ENCODE measurements around the gene ZNF865.

Gene ZNF865

GRCh38 chr19:55611983-55612645 lies 6.7 kb downstream of the ZNF865 start:
- TF ChIP-seq CTCF (IDR thresholded peaks at IDR 0.05; ENCODE audit: low read depth, low read length), result no peak
- no peak for DNase-seq (ENCODE audit: extremely low read depth, low read depth)

GRCh38 chr19:55613396-55613795 lies 7.9 kb downstream of the ZNF865 start:
- TF ChIP-seq CTCF (IDR thresholded peaks at IDR 0.05; ENCODE audit: low read depth, low read length), result no peak
- DNase-seq (ENCODE audit: extremely low read depth, low read depth), result no peak

- TF ChIP-seq CTCF (IDR thresholded peaks at IDR 0.05; ENCODE audit: low read depth, low read length), result no peak
- DNase-seq (ENCODE audit: extremely low read depth, low read depth), result no peak
Measured at GRCh38 chr19:55613930-55614710, 8.7 kb downstream of the ZNF865 start.

GRCh38 chr19:55614711-55615542 lies 9.5 kb downstream of the ZNF865 start:
- TF ChIP-seq CTCF (IDR thresholded peaks at IDR 0.05; ENCODE audit: low read depth, low read length), result no peak
- DNase-seq (ENCODE audit: extremely low read depth, low read depth), result no peak

GRCh38 chr19:55615543-55616394 lies 10.3 kb downstream of the ZNF865 start:
- no peak for TF ChIP-seq CTCF (IDR thresholded peaks at IDR 0.05; ENCODE audit: low read depth, low read length)
- DNase-seq (ENCODE audit: extremely low read depth, low read depth), result no peak

GRCh38 chr19:55616395-55616875 lies 11.0 kb downstream of the ZNF865 start:
- no peak for DNase-seq (ENCODE audit: extremely low read depth, low read depth)
- no peak for TF ChIP-seq CTCF (IDR thresholded peaks at IDR 0.05; ENCODE audit: low read depth, low read length)
